ENCODE measurements around the gene DYNC1I1. TPM values are rescaled to one million over a fixed set of nuclear protein-coding genes. Genes with fewer than 3 reads are reported as not detected.
A peak's percentile ranks its signal among the peaks of the same experiment; 100 is the strongest.
"Not testable (repeated sequence)": the region's sequence is repeated elsewhere in the genome, so short reads cannot be mapped to it uniquely, and the experiment has no call there.

DYNC1I1 gene
- total RNA-seq, 1 donor from 2014 or later = 39.0 TPM

DNA sequence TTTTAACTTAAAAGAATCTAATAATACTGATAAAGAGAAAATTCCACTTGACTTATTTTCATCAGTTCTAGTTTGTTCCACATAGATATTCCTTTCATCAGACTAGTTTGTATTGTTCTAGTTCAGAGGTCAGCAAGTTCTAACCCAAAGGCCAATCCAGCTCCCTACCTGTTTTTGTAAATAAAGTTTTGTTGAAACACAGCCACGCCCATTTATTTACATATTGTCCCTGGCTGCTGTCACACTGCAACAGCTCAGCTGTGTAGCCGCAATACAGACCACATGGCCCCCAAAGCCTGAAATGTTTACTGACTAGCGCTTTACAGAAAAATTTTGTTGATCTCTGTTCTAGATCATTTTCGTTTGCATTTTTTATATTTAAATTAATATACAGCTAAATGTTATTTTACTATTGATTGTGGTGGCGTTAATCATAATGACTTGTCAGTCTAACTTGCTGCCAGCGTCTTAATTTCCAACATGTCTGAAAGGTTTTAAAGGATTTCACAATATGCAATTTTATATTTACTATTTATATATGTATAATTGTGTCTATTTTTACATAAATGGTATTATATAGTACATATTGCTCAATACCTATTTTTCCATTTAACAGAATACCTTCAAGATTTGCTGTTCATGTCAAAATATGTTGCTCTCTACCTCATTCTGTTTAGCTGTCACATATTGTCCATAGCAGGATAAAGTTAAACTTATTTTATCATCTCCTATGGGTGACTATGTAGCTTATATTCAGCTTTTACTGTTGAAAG lies 159.3 kb downstream of the DYNC1I1 start:
- intact Hi-C loops (cut with micrococcal nuclease) = no loop called here
- DNase-seq = no peak
- no peak for ATAC-seq

DNA sequence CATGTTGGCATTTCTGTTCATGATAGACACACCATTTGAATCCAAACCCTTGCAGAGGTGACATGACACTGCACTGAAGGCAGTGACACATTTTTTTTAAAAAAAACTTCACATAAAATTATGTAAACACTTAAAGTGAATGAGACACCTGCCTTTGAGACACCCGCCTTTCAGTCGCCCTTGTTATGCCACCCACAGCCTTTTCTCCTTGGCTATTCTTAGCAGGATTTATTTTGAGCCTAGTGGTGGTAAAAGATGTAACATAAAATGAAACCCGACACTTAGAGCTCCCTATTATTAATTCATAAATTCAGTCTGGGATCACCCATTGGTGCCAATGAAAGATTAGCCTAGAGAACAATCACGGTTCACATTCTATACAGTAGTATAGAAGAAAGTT lies 161.3 kb downstream of the DYNC1I1 start:
- ATAC-seq (peak; percentile 87), DNase-seq (no peak)
- intact Hi-C loops (cut with micrococcal nuclease) = no loop called here

DNA sequence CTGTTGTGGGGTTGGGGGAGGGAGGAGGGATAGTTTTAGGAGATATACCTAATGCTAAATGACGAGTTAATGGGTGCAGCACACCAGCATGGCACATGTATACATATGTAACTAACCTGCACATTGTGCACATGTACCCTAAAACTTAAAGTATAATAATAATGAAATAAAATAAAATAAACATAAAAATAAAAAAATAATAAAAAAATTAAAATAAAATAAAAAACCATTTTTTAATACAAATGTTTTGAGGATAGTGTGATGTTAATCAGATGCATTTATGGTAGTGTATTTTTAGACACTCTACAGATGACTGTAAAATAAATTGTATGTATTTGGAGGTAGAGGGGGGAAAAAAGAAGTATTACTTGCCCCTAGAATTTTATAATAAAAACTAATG lies 172.5 kb downstream of the DYNC1I1 start:
- ATAC-seq; DNase-seq; intact Hi-C loops (cut with micrococcal nuclease): not testable (repeated sequence)

DNA sequence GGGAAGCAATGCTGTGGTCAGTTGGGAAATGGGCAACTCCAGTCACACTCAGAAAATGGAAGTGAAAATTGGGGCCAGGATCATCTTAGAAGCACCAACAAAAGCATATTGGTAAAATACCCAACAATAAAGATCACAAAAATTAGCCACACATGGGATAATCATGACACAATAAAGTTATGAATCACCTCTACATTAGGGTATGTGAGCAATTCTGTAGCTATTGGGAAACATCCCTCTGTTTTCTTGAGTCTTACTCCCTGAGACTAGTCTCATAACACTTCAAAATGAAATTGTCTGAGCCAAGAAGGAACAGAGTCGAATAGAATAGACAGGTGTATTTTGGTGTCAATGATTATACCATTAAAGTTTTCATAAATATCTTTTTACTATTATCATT lies 178.3 kb downstream of the DYNC1I1 start:
- ATAC-seq (no peak), DNase-seq (no peak)
- intact Hi-C loops (cut with micrococcal nuclease) = no loop called here

DNA sequence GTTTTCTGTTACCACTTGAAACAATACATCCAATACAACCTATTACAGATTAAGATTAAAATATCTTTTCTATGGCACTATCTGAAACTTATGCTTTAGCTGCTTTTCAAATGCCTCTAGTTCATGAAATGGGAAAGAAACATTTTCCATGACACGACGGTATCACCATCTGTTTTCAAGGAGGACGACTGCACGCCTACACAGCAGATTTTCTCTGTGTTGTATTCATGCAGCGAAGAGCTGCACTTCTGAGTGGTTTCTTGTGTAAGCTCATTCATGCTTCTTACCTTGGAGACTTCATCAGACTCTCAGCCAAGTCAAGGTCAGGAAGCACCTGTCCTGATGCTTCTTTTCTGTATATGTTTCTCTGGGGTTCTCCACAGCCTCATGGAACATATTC lies 179.2 kb downstream of the DYNC1I1 start:
- DNase-seq = no peak
- ATAC-seq = no peak
- intact Hi-C loops (cut with micrococcal nuclease) = no loop called here

DNA sequence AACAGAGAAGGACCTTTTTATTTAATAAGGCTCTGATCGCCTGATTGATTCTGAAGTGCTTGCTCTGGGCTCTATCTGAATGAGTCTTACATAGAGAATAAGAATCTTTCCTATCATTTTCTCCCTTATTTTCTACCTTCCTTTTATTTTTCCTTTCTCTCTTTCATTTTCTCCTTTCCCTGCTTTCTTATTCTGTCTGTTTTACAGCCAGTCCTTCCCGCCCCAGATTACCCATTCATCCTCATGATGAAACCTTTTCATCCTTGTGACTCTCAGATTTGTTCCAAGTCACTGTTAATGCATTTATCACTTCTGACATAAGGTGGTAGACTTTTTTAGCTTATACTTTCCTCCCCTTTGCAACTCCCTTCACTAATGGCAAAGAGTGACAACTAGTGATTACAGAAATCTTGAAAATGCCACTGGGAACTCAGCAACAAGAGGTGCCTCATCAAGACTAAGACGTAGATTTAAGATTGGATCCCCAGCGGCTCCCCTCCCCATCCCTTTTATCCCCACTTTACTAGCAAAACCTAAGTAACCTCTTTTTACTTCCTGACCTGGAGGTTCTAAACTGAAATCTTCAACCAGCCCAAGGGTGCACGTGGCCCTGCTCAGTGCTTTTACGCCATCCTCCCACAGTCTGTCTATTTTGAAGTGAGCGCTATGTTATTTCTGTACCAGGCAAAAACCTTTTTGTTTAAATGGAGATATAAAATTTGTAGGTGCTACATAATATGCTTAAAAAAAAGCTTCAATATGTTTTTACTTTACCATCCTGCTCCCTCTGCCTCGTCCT lies 179.8 kb downstream of the DYNC1I1 start:
- DNase-seq = no peak
- intact Hi-C loops (cut with micrococcal nuclease) = no loop called here
- no peak for ATAC-seq

DNA sequence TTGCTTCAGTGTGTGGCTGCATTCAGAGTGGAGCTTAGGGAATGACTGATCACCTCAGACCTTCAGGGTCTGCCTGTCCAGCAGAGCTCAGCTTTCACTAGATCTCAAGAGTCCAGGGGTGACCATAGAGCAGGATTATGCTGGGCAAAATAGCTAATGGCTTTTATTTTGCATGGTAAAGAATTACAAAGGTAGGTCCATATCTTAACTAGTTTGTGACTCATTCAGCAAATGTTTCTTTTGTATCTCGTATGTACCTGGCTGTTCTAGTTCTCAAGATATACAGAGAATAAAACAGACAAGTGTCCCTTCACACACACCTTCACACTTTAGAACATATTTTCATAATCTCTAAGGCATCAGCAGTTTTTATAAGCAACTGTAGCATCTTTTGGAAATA lies 180.5 kb downstream of the DYNC1I1 start:
- DNase-seq (no peak), ATAC-seq (no peak)
- intact Hi-C loops (cut with micrococcal nuclease) = no loop called here

DNA sequence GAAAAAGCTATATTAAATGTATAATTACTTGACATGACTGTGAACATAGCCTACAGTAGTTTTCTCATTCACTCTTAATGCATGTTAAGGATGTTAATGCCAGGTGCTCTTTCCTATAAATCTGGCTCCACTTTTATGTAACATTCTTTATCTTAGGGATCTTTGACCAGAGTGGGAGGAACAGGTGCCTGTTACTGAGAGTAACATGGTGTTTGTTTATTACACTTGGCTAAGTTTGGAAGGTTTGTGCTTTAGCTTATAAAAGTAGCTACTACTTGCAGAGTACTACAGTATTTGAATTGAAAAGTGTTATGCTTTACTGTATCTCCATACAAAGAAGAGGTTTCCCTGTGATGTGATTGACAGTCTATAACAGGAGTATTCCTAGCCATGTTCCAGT lies 183.4 kb downstream of the DYNC1I1 start:
- DNase-seq = no peak
- intact Hi-C loops (cut with micrococcal nuclease) = no loop called here
- no peak for ATAC-seq

DNA sequence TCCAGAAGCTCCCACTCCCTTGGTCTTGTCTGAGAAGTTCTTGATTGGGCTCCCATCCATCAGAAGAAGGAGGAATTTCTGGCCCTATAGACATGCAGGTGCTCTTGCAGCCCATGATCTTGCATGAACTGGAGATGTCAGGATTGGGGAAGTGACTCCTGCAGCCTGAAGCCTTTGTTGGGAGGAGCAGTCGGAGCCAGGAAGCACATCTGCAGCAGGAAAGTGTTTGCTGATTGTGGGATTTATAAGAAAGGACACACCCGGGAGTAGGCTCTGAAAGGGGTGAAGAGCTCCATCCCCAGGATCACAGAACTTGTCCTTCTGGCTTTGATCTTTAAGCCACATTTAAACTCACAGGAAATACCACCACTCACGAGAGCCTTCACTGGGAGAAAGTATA lies 185.2 kb downstream of the DYNC1I1 start:
- DNase-seq (no peak), ATAC-seq (no peak)
- intact Hi-C loops (cut with micrococcal nuclease) = no loop called here

DNA sequence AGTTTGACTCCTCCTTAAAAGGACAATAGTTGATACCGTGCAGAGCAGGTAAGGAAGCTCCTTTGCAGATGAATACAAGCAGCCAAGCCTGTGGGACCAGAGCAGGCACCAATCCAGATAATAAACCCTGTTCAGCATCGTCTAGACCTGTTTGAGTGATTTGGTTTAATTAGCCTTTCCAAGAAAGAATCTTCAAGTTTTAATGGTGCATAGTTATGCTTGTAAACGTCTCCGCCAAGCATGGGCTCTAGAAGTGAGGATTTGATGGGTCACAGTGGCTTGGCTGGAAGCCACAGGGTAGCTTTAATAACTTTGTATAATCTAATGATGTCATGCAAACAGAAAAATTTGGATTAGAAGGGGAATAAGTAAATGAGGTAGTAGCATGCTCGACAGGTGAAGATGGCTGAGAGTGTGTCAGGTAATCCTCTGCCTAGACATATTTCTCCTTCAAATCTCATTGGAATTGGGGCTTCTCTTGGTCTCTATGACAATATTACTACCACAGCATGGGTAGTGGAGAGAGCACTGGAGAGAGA lies 188.4 kb downstream of the DYNC1I1 start:
- intact Hi-C loops (cut with micrococcal nuclease) = no loop called here
- DNase-seq (no peak), ATAC-seq (no peak)

DNA sequence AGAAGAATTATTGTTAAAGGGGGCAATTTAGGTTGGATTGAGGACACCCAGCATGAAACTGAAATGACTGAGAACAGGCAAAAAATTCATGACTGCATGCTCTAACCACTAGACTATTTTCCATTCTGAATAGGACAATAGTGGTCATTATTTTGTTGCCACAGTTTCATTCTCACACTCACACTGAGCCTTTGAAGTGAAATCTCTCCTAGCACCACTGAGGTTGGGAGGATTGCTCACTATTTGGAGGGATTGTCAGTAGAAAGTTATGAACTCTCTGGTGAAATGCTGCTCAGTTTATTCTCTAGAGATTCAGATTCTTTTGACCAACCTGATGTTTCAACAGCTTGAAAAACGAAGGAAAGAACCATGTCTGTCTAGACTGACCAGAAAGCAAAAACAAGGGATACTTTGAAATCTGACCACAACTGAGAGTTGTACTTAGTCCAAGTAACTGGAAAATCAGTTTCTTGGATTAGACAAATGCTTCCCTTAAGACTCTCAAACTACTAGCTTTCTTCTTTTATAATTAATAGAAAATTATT lies 191.2 kb downstream of the DYNC1I1 start:
- ATAC-seq (no peak), DNase-seq (no peak)
- intact Hi-C loops (cut with micrococcal nuclease) = no loop called here

DNA sequence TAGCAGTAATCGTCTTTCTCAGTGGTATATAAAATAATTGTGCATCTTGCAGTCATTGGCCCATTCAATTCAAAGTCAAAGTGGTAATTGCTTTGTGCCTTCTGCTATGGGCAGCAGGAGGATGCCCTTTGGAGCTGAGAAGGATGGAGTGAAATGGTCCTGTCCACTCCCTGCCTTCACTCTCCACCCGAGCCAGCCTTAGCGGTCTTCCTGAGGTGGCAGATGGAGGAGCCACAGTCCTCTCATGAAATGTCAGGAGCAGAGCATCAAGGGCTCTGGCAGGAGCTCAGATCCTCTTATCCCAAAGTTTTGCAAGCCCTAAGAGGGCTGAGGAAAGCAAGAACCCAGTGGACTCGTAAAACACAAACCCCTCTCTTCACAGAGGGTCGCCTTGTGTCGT lies 199.4 kb downstream of the DYNC1I1 start:
- no peak for DNase-seq
- intact Hi-C loops (cut with micrococcal nuclease) = no loop called here
- ATAC-seq = no peak

DNA sequence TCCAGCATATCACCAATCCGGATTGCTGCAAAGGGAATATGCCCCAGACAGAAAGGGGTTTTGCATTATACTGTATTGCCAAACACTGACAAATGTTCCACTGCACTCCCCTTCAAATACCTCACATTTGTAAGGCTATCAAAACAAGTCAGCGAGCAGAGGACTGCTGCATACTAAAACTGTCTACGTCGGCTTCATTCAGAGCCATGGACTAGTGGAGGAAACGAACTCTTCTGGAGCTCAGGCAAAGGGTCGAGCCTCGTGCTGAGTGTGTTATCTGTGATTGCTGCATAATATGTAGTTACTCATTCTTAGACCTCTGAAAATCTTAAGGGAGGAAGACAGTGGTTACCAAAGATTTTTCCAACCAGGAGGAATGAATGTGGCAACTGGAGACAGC lies 200.2 kb downstream of the DYNC1I1 start:
- no peak for DNase-seq
- ATAC-seq = peak; percentile 34
- intact Hi-C loops (cut with micrococcal nuclease) = no loop called here

DNA sequence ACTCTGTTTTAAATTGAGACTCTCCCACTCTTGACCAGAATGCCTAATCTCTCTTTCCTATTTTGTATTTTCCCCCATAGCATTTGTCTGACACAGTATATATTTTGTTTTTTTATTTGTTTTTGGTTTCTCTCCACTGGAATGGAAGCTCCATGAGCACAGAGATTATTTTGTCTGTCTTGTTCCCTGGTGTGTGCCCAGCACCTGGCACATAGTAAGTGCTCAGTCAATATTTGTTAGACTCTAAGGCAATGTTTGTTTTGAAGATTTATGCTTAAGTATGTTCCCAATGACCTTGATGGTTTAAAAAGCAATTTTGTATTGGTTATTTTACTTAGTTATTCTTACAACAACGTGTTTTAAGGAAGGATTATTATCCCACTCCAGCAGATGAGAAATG lies 201.8 kb downstream of the DYNC1I1 start:
- ATAC-seq = no peak
- no peak for DNase-seq
- intact Hi-C loops (cut with micrococcal nuclease) = no loop called here

DNA sequence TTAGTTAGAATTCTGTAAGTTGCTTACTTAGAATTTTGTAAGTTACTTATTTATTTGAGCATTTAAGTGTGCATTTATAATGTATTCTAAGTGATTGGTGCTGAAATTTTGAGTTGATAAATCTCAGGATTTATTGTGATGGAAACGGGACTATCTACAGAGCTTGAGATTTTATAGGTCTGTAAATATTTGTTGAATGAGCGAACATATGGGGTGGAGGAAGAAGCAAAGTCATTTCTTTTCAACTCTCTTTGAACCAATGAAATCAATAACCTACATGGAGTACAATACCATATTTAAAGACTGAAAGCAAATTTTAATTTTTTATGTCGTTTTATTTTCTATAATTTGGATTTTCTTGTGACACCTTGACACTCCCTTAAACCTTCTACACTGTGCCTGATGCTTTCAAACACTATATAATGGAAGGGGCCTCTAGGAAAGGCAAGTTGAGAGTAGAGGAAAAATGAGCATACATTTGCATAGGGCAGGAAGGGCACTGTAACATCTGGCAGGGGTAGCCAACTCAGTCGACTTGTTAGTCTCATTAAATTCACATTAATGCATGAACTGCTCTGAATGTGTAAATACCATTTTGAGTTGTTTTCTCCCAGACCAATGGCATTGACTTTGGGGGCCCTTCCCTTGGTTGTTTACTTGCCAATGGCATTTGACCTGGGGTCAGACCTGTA lies 204.2 kb downstream of the DYNC1I1 start:
- no peak for ATAC-seq
- intact Hi-C loops (cut with micrococcal nuclease) = no loop called here
- DNase-seq = no peak

DNA sequence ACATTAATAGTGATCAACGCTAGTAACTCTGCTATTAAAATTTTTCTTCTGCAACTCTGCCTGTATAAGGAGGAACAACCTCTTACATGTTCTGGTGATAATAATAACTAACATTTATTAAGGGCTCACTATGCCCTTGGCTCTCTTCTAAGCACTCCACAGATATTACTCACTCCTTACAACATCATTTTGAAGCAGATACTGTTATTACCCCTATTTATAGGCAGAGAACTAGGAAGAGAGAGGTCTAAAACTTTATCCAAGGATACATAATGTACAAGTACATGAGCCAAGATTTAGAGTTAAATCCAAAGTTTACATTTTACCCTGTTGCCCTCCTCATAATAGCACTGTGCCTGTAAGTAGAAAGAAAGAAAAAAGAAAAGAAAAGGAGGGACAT lies 205.6 kb downstream of the DYNC1I1 start:
- intact Hi-C loops (cut with micrococcal nuclease) = no loop called here
- peak; percentile 69 for ATAC-seq
- no peak for DNase-seq

DNA sequence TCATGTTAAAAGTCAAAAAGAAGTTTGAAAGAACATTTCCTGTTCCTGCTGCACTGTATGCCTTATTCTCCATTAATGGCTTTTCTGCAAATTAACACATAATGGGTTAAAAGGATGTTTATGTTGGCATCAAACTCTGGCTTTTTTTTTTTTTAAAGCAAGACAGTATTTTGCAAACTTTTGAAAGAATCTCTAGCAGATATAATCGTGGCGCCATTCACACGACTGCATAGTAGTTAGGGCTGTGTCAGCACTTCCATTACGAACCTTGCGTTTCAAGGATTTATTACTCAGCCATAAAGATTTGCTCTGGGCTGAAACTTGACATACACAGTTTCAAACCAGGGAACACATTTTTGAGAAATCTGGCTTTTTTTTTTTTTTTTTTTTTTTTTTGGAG lies 207.8 kb downstream of the DYNC1I1 start:
- ATAC-seq (no peak), DNase-seq (no peak)
- intact Hi-C loops (cut with micrococcal nuclease) = no loop called here

DNA sequence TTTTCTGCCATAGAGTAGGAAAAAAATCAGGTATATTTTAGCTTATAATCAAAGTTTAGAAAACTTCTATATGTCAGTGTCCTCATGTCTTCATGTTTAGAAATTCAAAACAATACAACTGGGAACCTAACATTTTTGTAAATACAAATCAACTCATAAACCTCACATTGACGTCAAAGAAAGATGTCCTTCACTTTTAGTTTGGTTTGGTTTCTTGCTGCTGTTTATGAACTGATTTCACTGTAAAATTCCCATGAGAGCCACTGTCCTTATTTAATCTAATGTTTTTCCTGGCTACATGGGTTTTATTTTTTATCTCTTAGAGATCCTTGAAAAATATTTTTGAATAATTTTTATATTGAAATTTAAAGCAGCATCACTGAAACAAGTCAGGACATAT lies 208.4 kb downstream of the DYNC1I1 start:
- no peak for ATAC-seq
- intact Hi-C loops (cut with micrococcal nuclease) = no loop called here
- no peak for DNase-seq

DNA sequence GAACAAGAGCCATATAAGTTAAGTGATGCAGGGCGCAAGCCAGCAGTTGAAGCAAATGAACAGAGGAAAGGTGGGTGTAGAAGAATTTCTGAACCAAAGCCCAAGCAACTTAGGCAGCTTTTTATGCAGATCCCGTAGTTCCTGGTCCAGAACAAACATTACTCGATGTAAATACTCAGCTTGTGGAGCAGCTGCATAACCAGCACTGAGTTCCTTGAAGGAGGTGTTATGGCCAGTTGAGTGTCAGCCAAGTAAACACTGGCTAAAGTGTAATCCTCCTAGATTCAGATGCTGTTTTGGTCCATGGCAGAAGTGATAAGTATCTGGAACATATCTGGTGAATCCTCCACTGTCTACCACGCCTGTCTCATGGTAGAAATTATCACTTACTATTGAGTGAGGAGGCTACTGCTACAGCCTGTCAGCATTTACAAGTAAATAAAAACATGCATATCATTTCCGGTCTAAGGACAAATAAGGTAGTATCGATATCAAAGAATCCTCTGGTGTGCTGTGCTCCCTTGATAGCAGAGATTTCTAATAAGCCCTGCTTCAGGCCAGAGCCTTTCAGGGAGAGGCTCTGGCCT lies 213.9 kb downstream of the DYNC1I1 start:
- intact Hi-C loops (cut with micrococcal nuclease) = no loop called here
- ATAC-seq (no peak), DNase-seq (no peak)

All from left ventricle myocardium superior (tissue), 1 donor.